Fibroblast of peridontal ligament (primary cell): ENCODE measurements around the gene SRCIN1.

Experiments
- DNase-seq: peaks from one replicate; pipeline ENCODE4 v3.0.0-alpha.2; 2010; ENCODE audit errors: extremely low read depth

Gene SRCIN1

GRCh38 chr17:38600906-38601305 is 4.8 kb downstream of the SRCIN1 start:
- no peak for DNase-seq

DNA sequence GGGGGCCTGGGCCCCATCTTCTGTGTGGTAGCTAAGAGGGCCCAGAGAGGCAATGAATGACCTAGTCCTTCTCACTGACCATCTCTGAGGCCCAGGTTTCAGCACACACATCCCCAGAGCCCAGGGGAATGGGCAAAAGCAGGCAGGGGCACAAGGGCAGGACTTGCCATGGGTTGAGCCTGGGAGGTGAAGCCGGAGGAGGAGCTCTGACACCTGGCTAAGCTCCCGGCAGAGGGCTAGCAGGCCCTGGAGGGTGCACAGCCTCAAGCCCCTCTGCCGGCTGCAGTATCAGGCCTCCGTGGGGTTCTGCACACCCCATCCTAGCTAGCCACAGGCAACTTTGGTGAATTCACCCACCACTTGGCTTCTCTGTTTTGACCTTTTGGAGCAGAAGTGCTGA is 5.3 kb downstream of the SRCIN1 start:
- no peak for DNase-seq

GRCh38 chr17:38599398-38599856 is 6.3 kb downstream of the SRCIN1 start:
- no peak for DNase-seq

DNA sequence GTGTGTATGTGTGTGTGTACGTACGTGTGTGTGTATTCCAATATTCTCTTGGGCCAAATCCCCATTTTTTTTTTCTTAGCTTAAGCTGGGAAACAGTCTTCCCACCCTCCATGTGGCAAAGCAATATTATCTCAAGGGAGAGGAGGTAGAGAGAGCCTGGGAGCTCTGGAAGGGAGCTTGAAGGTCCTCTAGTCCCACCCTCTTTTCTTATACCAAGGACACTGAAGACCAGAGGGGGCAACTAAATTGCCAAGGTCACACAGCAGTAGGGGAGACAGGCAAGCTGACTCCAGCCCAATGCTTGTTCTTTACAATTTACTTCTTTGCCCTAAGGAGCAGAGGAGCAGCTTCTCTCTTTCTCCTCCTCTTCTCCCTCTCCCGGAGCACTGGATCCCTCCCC is 6.8 kb downstream of the SRCIN1 start:
- DNase-seq = no peak

DNA sequence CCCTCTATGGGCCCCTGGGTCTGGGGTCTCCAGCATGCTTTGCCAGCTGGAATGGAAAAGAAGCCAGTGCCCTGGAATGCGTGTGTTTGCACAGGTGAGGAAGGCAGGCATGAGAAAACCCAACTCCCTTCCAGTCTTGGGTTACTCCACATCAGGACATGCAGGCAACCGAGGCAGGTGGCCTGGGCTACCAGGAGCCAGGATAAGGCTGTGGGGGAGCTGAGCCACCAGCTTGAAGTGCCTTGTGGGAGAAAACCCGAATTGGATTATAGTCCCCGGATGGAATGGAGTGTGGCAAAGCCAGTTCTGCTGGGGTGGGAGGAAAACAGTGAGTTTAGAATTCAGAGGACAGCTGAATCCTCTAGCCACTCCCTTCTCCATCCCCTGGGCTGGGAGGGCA is 7.2 kb downstream of the SRCIN1 start:
- peak; percentile 32 for DNase-seq

DNA sequence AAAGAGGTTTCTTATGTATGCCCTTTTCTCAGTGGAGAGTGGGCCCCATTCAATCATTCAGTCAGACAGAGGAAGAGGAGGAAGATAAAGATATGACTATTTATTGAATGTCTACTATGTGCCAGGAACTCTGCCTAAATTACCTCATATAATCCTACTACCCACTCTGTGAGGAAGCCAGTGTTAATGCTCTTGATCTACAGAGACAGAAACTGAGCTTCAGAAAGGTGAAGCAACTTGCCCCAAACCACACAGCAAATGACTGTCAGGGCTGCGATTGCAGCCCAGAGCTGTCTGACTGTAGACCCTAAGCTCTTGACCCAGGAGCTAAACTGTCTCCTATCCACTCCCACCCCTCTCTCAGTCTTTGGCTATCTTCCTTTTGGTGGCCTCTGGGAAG is 8.4 kb downstream of the SRCIN1 start:
- no peak for DNase-seq

DNA sequence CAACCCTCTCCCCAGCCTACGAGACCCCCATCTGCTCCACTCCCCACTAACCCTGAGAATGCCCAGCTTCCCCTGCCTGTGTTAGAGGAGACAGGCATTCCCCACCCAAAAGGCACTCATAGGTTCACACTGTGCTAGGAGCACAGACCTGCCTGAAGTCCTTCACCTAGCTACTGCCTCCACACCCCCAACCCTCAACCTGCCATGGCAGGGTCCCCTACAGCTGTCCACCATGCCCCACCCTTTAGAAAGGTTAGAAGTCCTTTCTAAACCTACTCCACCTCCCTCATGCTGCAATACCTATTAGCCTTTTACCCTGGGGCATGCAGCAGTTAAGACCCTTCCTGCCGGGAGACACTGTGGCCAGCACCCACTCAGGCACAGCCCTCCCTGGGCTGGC is 9.1 kb downstream of the SRCIN1 start:
- no peak for DNase-seq

GRCh38 chr17:38595892-38596291 is 9.9 kb downstream of the SRCIN1 start:
- DNase-seq = no peak

DNA sequence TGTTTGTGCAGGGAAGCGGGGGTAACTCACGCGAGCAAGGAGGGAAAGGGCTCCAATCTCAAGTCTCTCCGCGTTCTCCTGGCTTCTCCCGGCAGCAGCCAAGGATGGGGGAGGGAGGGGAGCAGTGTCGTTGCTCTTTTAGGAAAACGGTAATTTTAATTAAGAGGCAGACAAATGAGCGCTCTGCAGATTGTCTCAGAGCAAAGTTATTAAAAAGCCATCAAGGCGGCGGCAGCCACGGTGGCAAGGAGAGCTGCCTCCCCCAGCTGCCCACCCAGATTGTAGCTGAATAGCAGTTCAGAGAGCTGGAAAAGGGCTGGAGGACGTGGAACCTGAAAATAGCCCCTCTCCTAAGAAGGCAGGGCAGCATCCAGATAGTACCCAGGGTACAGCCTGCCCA is 11.6 kb downstream of the SRCIN1 start:
- no peak for DNase-seq

- DNase-seq = no peak
These were observed 13.3 kb downstream of the SRCIN1 start for GRCh38 chr17:38592487-38592886.

GRCh38 chr17:38591759-38592241 is 14.0 kb downstream of the SRCIN1 start:
- DNase-seq = no peak

DNA sequence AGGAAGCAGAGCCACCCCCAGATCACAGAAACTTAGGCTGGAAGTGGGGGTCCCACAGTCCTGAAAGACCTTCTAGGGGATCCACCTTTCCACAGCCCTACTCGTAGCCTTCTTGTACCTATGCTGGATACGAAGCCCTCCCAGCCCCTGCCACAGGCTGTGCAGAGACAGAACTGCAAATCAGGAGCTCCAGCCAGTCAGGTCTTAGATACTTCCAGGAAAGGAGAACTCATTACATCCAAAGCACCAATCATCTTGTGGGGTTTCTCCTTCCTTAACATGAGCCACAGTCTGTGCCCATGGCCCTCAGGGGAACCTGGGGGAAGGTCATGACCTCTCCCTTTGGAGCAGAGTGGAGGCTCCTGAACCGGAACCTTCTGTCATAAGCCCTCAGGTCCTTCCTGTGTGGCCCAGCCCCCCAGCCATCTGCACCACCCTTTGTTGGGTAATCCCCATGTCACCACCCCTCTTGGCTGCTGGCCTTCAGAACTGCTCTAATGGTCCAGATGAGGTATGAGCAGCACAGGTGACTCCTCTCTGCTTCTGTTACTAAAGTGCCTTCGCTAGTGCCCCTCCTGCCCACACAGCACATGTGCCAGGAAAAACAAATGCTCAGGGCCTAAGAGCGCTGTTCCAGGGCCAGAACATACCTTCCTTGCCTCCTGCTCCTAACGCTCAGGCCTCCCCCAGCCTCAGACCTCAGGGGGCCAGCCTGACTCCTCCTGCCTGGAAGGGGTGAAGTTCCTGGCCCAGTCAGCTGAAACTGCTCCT is 14.6 kb downstream of the SRCIN1 start:
- DNase-seq = no peak

DNA sequence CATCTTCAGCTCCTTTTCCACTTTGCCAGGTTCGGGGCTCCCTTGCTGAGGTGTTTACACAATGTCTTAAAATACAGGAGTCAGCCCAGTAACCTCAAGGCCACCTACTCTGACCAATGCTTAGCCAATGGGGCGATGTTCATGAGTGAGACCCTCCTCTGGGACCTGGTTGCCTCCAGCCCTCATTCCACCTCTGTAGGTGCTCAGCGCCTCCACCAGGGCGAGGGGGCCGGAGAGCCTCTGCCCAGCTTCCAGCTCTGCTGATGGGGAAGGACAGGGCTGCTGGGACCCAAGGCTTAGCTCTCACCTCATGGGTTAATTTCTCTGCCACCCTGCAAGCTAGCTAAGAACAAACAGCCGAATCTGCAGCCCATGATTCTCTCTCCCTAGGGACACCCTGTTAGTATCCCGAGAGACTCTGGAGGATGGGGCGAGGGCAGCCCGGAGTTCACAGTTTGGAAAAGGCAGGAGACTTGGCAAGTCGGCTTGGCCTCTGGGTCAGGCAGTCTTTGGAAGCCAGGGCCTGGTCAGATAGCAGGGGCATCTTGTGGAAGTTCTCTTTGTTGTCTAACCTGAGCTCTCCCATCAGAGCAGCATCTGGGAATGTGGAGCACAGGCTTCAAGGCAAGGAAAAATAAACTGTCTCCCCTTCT is 16.2 kb downstream of the SRCIN1 start:
- DNase-seq = no peak

DNA sequence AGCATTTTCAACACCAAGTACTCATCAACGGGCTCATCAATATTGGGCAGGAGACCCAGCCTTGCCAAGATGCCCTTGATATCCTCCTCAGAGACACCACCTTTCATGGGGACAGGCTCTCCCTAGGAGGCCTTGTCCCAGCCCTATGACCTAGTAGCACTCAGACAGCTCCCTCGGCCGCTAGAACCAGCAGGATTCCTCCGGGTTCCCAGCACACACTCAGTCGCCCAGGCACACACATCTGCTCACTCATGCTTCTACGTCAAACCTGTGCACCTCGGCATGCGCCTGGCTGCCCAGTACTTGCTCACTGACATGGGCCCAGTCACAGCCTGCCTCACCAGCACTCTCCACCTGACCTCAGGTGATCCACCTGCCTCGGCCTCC is 17.0 kb downstream of the SRCIN1 start:
- no peak for DNase-seq

GRCh38 chr17:38587947-38588787 is 17.6 kb downstream of the SRCIN1 start:
- DNase-seq = no peak

GRCh38 chr17:38587203-38587602 is 18.5 kb downstream of the SRCIN1 start:
- no peak for DNase-seq

DNA sequence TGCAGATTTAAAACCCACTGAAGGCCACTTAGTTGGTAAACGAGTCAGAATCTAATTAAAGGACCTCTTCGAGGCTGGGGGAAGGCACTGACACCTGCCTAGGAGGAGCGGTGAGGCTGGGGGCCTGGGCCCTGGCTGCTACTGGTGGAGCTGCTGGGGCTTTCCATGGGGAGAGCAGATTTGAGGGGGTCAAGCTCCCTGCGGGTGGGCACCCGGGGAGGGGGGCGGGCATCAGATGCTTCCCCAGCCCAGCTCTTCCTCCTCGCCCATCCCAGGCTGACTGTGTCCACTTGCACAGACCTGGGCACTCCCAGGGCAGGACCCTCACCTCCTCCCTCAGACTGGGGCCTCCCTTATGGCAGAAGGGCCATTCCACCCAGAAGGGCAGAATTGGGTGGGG is 19.0 kb downstream of the SRCIN1 start:
- DNase-seq = no peak

- no peak for DNase-seq
These were observed 19.7 kb downstream of the SRCIN1 start for GRCh38 chr17:38585918-38586529.

DNA sequence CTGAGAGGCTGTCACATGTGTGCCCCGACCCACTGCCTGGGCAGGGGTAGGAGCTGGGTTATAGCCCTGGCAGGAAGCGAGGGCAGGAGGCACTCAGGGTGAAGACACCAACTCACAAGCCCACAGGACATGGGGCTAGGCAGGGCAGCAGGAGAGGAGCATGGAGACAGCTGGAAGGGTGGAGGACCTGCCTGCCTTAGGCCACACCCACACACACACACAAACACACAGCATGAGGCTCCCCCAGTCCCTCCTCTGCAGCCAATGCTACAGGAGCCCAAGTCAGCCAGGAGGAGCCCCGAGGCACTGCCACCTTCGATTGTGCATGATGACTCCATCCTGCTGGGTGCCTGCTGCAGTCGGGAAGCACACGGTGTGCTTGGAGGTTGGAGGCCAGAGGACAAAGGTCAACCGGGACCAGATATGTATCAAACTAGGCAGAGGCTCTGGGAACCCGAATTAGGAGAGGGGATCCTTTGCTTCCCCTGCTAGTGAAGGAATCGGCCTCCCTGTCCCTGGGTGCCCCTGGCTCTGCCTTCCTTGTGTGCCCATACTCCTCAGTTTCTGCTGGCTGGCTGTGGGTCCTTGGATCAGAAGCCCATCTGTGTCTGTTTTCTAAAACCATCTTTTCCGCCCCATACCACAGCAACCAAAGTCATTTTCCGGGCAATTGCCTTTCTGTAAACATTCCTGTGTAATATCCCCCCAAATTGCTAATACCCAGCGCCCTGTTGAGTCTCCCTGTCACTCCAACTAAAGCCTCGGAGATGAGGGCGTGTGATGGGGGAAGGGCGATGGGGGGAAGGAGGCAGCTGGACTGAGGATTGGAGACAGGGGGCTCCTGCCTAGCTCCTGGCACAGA is 20.5 kb downstream of the SRCIN1 start:
- DNase-seq = no peak

- DNase-seq = peak; percentile 38
These were observed 21.3 kb downstream of the SRCIN1 start for GRCh38 chr17:38584350-38584925.
